Ascending aorta (tissue), 2 donors: ENCODE data around the gene CTNNA2. TPM values are rescaled to one million over a fixed set of nuclear protein-coding genes. Genes with fewer than 3 reads are reported as not detected.
"Not testable (repeated sequence)": the region's sequence is repeated elsewhere in the genome, so short reads cannot be mapped to it uniquely, and the experiment has no call there.

ENCODE experiments used
- DNase-seq, 2 donors: peaks; one replicate each; pipeline ENCODE4 v3.0.0-alpha.2; 2019; ENCODE audit warnings: low spot score in 2 of 2
- H3K27ac ChIP-seq, 2 donors: fragments of 200-600 bp; sonication (generic); one replicate each; pipeline ENCODE4 v1.5.1; 2016 to 2017; ENCODE audit warnings: mild to moderate bottlenecking in 1 of 2
- H3K27me3 ChIP-seq: fragments of 200-600 bp; sonication (generic); one replicate; pipeline ENCODE4 v1.5.1; 2017
- H3K36me3 ChIP-seq, 2 donors: fragments of 200-600 bp; sonication (generic); one replicate each; pipeline ENCODE4 v1.5.1; 2016
- H3K4me1 ChIP-seq, 2 donors: fragments of 200-600 bp; sonication (generic); one replicate each; pipeline ENCODE4 v1.5.1; 2016 to 2017; ENCODE audit warnings: mild to moderate bottlenecking in 1 of 2
- H3K4me3 ChIP-seq, 2 donors: fragments of 200-600 bp; sonication (generic); one replicate each; pipeline ENCODE4 v1.5.1; 2016 to 2017; ENCODE audit warnings: mild to moderate bottlenecking in 1 of 2
- H3K9me3 ChIP-seq, 2 donors: fragments of 200-600 bp; sonication (generic); one replicate each; pipeline ENCODE4 v1.5.1; 2016
- intact Hi-C: fragments of 100-400 bp; cut with DNase I; formaldehyde crosslinking; loops from one replicate; pipeline ENCODE4 v1.15.1; 2023
- total RNA-seq: library from RNA; depleted of rRNA; stranded (reverse); fragments of >200 nt; gene quantifications from one replicate; pipeline ENCODE4 v1.1.0, GENCODE V29; 2016
- TF ChIP-seq, protein P1 (sequence below), 3 experiments: fragments of 200-600 bp in 2 of 3; fragments of 450-650 bp in 1 of 3; sonication (generic) in 2 of 3; IDR thresholded peaks; one replicate each; pipeline ENCODE4 v1.5.1; 2016 to 2019; ENCODE audit warnings: antibody characterized with exemption in 3 of 3, mild to moderate bottlenecking in 1 of 3, moderate library complexity in 1 of 3

The CTNNA2 gene
- total RNA-seq, 1 donor from 2014 or later: not detected

DNA sequence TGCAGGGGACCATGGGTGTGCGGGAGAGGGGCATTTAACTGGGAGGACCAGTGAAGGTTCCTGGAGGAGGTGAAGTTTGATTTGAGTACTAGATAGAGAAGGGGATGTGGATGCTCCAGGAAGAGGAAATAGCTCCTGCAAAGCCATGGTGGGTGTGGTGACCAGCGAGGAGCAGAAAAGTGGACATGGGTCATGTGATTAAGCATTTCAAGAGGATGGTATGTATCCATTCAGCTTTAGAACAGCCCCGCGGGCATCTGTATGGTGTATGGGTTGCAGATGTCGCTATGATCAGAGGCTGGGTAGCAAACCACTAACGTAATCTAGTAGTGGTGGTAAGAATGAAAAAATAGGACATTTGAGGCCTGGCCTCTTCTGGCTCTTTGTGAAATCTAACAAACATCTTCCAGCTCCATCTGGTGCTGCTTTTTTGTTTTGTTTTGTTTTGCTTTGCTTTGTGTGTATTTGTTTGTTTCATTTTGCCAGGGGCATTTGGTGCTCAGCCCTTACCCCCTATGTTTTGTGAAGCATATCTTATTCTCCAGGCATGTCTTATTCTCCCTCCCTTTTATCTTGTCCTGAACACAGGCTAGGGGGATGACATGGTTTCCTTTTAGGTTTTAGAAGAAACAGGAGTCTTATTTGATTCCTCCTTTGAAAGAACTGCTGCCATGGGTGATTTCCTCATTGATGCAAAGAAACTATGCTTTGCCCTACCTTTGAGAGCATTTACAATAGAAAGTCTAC lies 565.6 kb downstream of the CTNNA2 start:
- TF ChIP-seq, protein P1, sequence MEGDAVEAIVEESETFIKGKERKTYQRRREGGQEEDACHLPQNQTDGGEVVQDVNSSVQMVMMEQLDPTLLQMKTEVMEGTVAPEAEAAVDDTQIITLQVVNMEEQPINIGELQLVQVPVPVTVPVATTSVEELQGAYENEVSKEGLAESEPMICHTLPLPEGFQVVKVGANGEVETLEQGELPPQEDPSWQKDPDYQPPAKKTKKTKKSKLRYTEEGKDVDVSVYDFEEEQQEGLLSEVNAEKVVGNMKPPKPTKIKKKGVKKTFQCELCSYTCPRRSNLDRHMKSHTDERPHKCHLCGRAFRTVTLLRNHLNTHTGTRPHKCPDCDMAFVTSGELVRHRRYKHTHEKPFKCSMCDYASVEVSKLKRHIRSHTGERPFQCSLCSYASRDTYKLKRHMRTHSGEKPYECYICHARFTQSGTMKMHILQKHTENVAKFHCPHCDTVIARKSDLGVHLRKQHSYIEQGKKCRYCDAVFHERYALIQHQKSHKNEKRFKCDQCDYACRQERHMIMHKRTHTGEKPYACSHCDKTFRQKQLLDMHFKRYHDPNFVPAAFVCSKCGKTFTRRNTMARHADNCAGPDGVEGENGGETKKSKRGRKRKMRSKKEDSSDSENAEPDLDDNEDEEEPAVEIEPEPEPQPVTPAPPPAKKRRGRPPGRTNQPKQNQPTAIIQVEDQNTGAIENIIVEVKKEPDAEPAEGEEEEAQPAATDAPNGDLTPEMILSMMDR (IDR thresholded peaks at IDR 0.05): no peak
- Histone ChIP-seq H3K4me3 (no peak overlapping the region), H3K9me3 (no peaks in the 10 kb centered on the region), H3K4me1 (no peaks in the 10 kb centered on the region), H3K27ac (no peak overlapping the region), H3K27me3 (no peaks in the 10 kb centered on the region), H3K36me3 (no peaks in the 10 kb centered on the region)
- DNase-seq: no peak
- intact Hi-C loops: no loop called here

DNA sequence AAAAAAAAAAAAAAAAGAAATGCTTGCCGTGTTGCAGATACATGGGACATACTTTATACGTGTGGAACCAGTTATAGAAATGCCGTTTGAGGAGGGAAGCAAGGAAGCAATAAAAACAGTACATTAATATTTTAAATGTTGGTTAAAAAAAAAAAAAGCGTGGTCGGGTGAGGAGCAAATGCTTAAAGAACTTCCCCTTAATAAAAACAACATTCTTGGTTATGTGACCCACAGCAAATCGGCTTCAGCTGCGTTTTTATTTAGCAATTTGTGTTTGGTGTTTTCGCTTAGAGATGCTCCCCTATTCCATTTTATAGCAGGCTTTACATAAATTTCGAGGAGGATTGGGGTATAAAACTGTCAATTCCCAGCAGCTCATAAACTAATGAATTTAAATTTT lies 568.1 kb downstream of the CTNNA2 start:
- Histone ChIP-seq H3K27ac (no peak overlapping the region), H3K9me3 (no peaks in the 10 kb centered on the region), H3K4me3 (no peak overlapping the region), H3K4me1 (no peaks in the 10 kb centered on the region), H3K36me3 (no peaks in the 10 kb centered on the region), H3K27me3 (no peaks in the 10 kb centered on the region)
- DNase-seq: no peak
- TF ChIP-seq, protein P1 (IDR thresholded peaks at IDR 0.05): no peak
- intact Hi-C loops: no loop called here

DNA sequence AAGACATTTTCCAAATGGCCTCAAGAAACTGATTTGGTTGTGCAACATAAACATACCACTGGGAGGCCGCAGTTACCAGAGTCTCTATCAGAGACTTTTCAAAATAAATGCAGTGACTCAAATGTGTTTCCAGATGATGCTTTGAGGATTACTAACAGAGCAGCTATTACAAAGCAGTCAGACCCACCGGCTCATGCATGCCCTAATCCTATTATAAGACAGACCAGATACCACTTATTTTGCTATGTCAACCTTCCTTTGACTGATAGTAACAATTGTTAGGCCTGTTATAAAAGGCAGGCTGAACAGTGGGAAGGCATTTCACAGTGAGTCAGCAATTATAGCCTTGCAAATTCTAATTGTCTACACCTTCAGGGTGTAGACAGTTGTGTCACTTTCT lies 574.0 kb downstream of the CTNNA2 start:
- H3K4me3 ChIP-seq: no peak overlapping the region
- H3K27ac ChIP-seq: no peak overlapping the region
- H3K4me1 ChIP-seq: no peaks in the 10 kb centered on the region
- intact Hi-C loops: no loop called here
- TF ChIP-seq, protein P1 (IDR thresholded peaks at IDR 0.05): no peak
- no peaks in the 10 kb centered on the region for H3K9me3 ChIP-seq
- H3K27me3 ChIP-seq: no peaks in the 10 kb centered on the region
- H3K36me3 ChIP-seq: no peaks in the 10 kb centered on the region
- no peak for DNase-seq

DNA sequence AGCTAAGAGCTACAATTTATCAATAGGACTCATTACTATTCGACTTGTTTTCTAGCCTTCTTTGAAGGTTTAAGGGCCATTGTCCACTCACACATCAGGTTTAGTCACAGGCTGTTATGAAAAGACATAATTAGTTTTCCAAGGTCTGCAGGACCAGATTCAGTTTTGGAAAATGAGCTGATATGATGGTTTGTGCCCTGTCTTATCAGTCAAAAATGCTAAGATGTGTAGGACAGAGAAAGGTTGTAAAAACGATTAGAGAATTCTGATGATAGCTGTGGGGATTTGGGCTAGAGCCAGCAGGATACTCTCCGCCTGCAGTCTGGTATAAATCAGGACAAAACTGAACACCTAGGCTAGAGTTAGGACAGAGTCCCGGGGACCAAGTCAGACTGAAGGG lies 578.4 kb downstream of the CTNNA2 start:
- TF ChIP-seq, protein P1 (IDR thresholded peaks at IDR 0.05): no peak
- no peak for DNase-seq
- Histone ChIP-seq H3K4me1 (no peaks in the 10 kb centered on the region), H3K27ac (no peak overlapping the region), H3K9me3 (no peaks in the 10 kb centered on the region), H3K4me3 (no peak overlapping the region), H3K27me3 (no peaks in the 10 kb centered on the region), H3K36me3 (no peaks in the 10 kb centered on the region)
- intact Hi-C loops: no loop called here

DNA sequence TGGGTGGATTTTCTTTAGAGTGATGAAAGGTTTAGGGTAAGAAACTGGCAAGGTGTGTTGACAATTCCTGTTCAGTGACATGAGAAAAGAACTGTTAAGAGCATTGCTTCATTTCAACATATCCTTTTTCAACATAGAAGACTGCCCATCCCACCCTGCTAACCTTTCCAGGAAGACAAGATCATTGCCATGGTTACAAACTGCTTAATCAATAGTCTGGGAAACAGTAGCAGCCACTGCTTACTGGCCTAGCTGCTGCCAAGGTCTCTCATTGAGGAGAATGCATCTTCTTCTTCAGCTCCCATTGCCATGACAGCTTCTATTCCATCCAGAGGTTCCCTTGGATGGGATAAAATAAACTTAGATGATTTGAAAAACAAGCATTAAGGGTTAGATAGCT lies 579.6 kb downstream of the CTNNA2 start:
- H3K4me1 ChIP-seq: no peaks in the 10 kb centered on the region
- H3K36me3 ChIP-seq: no peaks in the 10 kb centered on the region

DNA sequence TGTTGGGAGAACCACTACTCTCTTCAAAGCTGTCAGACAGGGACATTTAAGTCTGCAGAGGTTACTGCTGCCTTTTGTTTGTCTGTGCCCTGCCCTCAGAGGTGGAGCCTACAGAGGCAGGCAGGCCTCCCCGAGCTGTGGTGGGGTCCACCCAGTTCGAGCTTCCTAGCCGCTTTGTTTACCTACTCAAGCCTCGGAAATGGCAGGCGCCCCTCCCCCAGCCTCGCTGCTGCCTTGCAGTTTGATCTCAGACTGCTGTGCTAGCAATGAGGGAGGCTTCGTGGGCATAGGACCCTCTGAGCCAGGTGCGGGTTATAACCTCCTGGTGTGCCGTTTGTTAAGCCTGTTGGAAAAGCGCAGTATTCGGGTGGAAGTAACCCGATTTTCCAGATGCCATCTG lies 585.7 kb downstream of the CTNNA2 start:
- H3K27me3 ChIP-seq, DNase-seq, intact Hi-C loops, H3K9me3 ChIP-seq, H3K4me3 ChIP-seq, H3K4me1 ChIP-seq, H3K36me3 ChIP-seq, H3K27ac ChIP-seq: not testable (repeated sequence)

More for the DNA sequence above, 579.6 kb downstream of the CTNNA2 start:
- H3K27me3 ChIP-seq: no peaks in the 10 kb centered on the region
- TF ChIP-seq, protein P1 (IDR thresholded peaks at IDR 0.05): no peak
- intact Hi-C loops: no loop called here
- H3K9me3 ChIP-seq: no peaks in the 10 kb centered on the region
- no peak overlapping the region for H3K4me3 ChIP-seq
- DNase-seq: no peak
- no peak overlapping the region for H3K27ac ChIP-seq
